NT2/D1 (cell line): ENCODE data around the gene TAL2.

Experiments
- YY1 ChIP-seq: IDR thresholded peaks from 2 replicates; pipeline ENCODE4 v1.6.1; 2011; ENCODE audit not compliant: insufficient read length, insufficient read depth
- ZNF274 ChIP-seq: IDR thresholded peaks from 2 replicates; pipeline ENCODE4 v1.6.1; 2011; ENCODE audit warnings: mild to moderate bottlenecking, low read depth, low read length

DNA sequence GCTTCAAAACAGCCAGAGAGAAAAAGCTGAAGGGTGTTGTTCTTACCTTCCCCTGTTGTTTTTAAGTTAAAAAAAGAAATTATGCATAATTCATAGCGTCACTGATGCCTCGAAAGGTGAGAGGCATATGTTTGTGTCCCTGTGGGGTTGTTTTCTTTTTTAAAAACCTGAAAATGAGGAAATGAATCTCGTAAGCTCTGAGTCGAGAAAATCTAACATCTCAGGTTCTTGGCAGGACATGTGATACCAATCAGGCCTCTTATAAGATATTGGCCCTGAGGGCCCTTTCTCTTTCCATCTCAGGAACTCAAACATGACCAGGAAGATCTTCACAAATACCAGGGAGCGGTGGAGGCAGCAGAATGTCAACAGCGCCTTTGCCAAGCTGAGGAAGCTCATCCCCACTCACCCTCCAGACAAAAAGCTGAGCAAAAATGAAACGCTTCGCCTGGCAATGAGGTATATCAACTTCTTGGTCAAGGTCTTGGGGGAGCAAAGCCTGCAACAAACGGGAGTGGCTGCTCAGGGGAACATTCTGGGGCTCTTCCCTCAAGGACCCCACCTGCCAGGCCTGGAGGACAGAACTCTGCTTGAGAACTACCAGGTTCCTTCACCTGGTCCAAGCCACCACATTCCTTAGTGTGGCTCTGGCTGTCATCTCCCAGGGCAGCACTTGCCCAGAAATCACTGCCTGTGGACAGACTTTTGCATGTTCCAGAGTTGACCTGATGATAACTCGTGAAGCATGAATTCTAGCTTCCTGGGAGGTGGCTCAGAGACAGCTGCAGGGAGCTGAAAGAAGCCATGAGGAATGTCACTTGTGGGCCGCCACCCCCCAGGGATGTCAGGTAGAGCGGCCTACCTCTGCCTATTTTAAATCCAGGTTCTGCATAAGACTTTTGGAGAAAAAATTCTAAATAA lies at the start of gene TAL2:
- TF ChIP-seq YY1 (no peak), ZNF274 (no peak)
